ENCODE data around the gene LRRC47. TPM values are rescaled to one million over a fixed set of nuclear protein-coding genes. Genes with fewer than 3 reads are reported as not detected.

Gene LRRC47
- total and polyA plus RNA-seq, 8 donors = 12.0 to 212 (median 27.1) TPM

DNA sequence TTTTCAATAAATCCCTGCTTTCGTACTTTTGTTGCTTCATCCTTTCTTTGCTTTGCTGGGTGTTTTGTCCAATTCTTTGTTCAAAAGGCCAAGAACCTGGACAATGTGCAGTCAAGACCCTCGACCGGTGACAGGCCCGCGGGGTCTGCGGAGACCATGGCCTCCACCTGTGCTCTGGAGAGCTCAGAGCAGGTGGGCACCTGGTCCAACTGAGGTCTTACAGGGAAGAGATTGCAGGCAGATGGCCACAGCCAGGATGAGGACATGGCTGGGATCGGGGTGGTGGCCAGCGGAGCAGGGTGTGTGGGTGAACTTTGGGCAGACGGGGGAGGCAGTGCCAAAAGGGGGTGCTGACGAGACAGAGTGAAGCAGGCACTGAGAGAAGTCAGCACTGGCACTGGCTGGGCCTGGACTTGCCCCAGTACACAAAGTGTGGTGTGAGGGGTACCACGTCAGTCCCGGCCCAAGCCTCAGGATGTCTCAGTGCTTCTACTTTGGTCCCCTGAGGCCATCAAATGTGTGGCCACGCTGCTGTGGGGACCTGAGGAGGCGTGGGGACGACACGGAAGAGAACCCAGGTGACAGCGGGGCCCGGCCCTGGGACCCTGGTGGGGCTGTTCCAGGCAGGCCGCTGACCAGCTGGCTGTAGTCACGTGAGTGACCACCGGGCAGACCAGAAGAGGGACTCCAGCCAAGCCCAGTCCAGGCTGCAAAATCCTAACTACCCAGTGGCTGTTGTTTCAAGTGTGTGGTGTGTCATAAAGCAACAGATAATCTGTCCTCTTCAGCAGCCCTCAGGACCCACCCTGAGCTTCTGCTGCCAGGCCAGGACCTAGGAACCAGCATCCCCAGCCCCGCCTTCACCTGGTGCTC lies 54.5 kb downstream of the LRRC47 start:
- peaks cover 33 to 85% (median 63%) of the 10 kb centered on the region in 4 donors for H3K36me3 ChIP-seq
- peaks cover 13 to 33% (median 20%) of the 10 kb centered on the region in 4 donors for H3K4me1 ChIP-seq
- no peak for DNase-seq
- no peaks in the 10 kb centered on the region for H3K9me3 ChIP-seq
- H3K27me3 ChIP-seq = no peaks in the 10 kb centered on the region
- no peak overlapping the region for H3K27ac ChIP-seq
- 89 to 96% (median 91%) methylated on average over 21 to 22 of the region's 22 CpGs for WGBS, 5 donors
- TF ChIP-seq, protein P1, sequence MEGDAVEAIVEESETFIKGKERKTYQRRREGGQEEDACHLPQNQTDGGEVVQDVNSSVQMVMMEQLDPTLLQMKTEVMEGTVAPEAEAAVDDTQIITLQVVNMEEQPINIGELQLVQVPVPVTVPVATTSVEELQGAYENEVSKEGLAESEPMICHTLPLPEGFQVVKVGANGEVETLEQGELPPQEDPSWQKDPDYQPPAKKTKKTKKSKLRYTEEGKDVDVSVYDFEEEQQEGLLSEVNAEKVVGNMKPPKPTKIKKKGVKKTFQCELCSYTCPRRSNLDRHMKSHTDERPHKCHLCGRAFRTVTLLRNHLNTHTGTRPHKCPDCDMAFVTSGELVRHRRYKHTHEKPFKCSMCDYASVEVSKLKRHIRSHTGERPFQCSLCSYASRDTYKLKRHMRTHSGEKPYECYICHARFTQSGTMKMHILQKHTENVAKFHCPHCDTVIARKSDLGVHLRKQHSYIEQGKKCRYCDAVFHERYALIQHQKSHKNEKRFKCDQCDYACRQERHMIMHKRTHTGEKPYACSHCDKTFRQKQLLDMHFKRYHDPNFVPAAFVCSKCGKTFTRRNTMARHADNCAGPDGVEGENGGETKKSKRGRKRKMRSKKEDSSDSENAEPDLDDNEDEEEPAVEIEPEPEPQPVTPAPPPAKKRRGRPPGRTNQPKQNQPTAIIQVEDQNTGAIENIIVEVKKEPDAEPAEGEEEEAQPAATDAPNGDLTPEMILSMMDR (IDR thresholded peaks at IDR 0.05) = no peak
- TF ChIP-seq EP300 (IDR thresholded peaks at IDR 0.05) = no peak
- no peak for TF ChIP-seq POLR2A (IDR thresholded peaks at IDR 0.05)
- no peak for TF ChIP-seq POLR2AphosphoS5 (IDR thresholded peaks at IDR 0.05)
- intact Hi-C loops (cut with DNase I; ENCODE audit: low total_unique reads) = no loop called here
- H3K4me3 ChIP-seq = no peak overlapping the region

DNA sequence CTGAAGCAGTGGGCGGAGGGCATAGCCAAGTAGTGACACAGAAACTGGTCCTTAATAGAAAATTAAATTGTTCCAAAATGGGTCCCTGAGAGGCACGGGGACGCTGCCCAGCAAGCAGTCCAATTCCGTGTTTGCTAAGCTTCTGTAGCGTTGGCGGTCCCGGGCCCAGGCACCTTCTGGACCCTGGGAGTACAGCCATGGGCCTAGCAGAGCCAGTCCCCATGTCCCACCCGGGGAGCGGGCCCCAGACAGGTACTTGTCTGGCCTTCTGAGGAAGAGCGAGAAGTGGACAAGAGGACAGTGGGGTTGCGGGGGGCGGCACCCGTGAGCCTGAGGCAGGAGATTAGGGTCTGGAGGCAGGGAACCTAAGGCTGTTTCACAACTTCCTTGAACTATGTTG lies 55.5 kb downstream of the LRRC47 start:
- H3K27ac ChIP-seq = no peak overlapping the region
- peaks cover 2 to 23% (median 10%) of the 10 kb centered on the region in 4 donors for H3K4me1 ChIP-seq
- no peaks in the 10 kb centered on the region for H3K27me3 ChIP-seq
- H3K36me3 ChIP-seq = peaks cover 33 to 95% (median 73%) of the 10 kb centered on the region in 4 donors
- WGBS, 5 donors = 93 to 97% (median 96%) methylated on average over 13 of the region's 13 CpGs
- intact Hi-C loops (cut with DNase I; ENCODE audit: low total_unique reads) = no loop called here
- TF ChIP-seq, protein P1 (IDR thresholded peaks at IDR 0.05) = no peak
- TF ChIP-seq POLR2AphosphoS5 (IDR thresholded peaks at IDR 0.05) (no peak), EP300 (IDR thresholded peaks at IDR 0.05) (no peak), POLR2A (IDR thresholded peaks at IDR 0.05) (no peak)
- H3K4me3 ChIP-seq = no peak overlapping the region
- no peaks in the 10 kb centered on the region for H3K9me3 ChIP-seq
- DNase-seq = no peak

DNA sequence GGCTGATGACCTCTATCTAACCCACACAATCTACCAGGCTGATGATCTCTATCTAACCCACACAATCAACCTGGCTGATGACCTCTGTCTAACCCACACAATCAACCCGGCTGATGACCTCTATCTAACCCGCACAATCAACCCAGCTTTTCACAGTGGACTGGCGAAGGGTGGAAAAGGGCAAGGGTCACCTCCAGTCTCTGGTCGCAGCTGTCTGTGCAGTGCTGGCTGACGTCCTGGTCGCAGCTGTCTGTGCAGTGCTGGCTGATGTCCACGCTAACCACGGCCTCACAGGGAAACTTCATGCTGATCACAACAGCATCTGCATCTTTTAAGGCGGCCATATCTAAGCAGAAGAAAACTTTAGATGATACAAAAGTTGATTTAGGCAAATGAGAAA lies 56.3 kb downstream of the LRRC47 start:
- no peak overlapping the region for H3K4me3 ChIP-seq
- intact Hi-C loops (cut with DNase I; ENCODE audit: low total_unique reads) = no loop called here
- WGBS, 5 donors = 67 to 83% (median 78%) methylated on average over 7 to 9 of the region's 9 CpGs
- no peaks in the 10 kb centered on the region for H3K9me3 ChIP-seq
- H3K4me1 ChIP-seq = peaks cover 0 to 16% (median 3%) of the 10 kb centered on the region in 4 donors
- TF ChIP-seq POLR2AphosphoS5 (IDR thresholded peaks at IDR 0.05) = no peak
- H3K36me3 ChIP-seq = peaks cover 33 to 100% (median 80%) of the 10 kb centered on the region in 4 donors
- no peak overlapping the region for H3K27ac ChIP-seq
- no peak for DNase-seq
- no peaks in the 10 kb centered on the region for H3K27me3 ChIP-seq

DNA sequence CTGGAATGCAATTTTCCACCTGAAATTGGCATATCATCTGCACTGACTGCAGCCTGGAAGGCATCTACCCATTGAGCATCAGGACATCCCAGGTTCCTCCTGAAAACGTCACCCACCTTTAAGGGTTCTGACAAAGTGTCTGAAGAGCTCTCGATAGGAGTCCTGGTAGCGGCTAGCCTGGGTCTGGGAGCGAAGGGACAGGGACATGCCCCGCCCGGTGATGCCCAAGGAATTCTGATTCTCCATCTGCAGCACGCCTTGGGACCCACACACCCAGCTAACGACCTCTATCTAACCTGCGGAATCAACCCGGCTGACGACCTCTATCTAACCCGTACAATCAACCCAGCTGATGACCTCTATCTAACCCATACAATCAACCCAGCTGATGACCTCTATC lies 57.4 kb downstream of the LRRC47 start:
- no peak overlapping the region for H3K4me3 ChIP-seq
- H3K36me3 ChIP-seq = peaks cover 33 to 97% (median 85%) of the 10 kb centered on the region in 4 donors
- no peaks in the 10 kb centered on the region for H3K9me3 ChIP-seq
- peaks cover 0 to 5% (median 0%) of the 10 kb centered on the region in 4 donors for H3K4me1 ChIP-seq
- 80 to 94% (median 87%) methylated on average over 8 to 12 of the region's 12 CpGs for WGBS, 5 donors
- peaks cover 0 to 4% (median 0%) of the 10 kb centered on the region in 3 donors for H3K27me3 ChIP-seq
- intact Hi-C loops (cut with DNase I; ENCODE audit: low total_unique reads) = no loop called here
- DNase-seq = no peak
- TF ChIP-seq, protein P1 (IDR thresholded peaks at IDR 0.05) = no peak
- TF ChIP-seq POLR2A (IDR thresholded peaks at IDR 0.05) (no peak), POLR2AphosphoS5 (IDR thresholded peaks at IDR 0.05) (no peak), EP300 (IDR thresholded peaks at IDR 0.05) (no peak)
- H3K27ac ChIP-seq = no peak overlapping the region

Data from stomach (tissue), 9 donors.